ENCODE measurements around the gene BZW1.

- TF ChIP-seq CTCF (IDR thresholded peaks at IDR 0.05; ENCODE audit: low read length) = no peak
- no peak for TF ChIP-seq EZH2 (optimal IDR thresholded peaks at IDR 0.05; ENCODE audit: low read depth, low read length)
- no peak for TF ChIP-seq EZH2phosphoT487 (IDR thresholded peaks at IDR 0.05; ENCODE audit: low read length)
Measured at GRCh38 chr2:200810998-200811332, 745 bp upstream of the BZW1 start.

Data from MM.1S (cell line).